Caki2 (cell line): ENCODE measurements around the gene MEDAG. TPM values are rescaled to one million over a fixed set of nuclear protein-coding genes. Genes with fewer than 3 reads are reported as not detected.

ENCODE experiments used
- DNase-seq: peaks from one replicate; pipeline ENCODE4 v3.0.0-alpha.2; 2015; ENCODE audit warnings: low read depth
- in situ Hi-C: cut with HindIII; loops from 2 replicates; pipeline ENCODE4 v1.10.0; 2016; ENCODE audit warnings: low sequenced_read_pairs, low pct_unique_long_range_greater_than_20kb, mixed read lengths
- total RNA-seq: library from RNA; depleted of rRNA; stranded (reverse); fragments of >200 nt; shearing (Covaris generic); gene quantifications from 2 replicates; pipeline ENCODE4 v1.2.3, GENCODE V29; 2014; ENCODE audit warnings: low replicate concordance; rRNA removed

MEDAG gene
- total RNA-seq: not detected in 2 replicates

GRCh38 chr13:30905932-30906383 is at the start of gene MEDAG:
Gene MEDAG (plus strand): TSS chr13:30906271. CDS start chr13:30906516, 245 bp downstream.
- in situ Hi-C loops: no loop called here

GRCh38 chr13:30857018-30857417 is 49.1 kb upstream of the MEDAG start:
- no peak for DNase-seq
- in situ Hi-C loops: no loop called here

More at GRCh38 chr13:30905932-30906383, at the start of gene MEDAG:
- DNase-seq: no peak

DNA sequence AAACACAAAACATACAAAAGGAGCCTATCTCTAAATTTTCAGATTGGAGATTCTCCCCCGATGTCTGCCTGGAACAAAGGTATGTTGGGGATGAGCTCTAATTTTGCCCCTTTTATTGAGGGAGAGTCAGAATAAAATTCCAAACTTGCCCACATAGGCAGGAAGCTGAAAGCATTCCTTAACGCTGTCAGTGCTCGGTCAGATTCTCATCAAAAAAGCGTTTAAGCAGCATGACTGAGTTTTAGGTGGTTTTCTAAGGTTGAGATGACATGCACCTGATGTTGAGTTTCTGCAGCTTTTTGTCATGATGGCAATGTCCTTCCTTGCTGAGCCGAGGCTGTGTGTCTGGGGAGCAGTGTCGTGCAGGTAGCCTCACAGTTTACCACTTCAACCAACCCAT is 48.4 kb upstream of the MEDAG start:
- DNase-seq: no peak
- in situ Hi-C loops: no loop called here

DNA sequence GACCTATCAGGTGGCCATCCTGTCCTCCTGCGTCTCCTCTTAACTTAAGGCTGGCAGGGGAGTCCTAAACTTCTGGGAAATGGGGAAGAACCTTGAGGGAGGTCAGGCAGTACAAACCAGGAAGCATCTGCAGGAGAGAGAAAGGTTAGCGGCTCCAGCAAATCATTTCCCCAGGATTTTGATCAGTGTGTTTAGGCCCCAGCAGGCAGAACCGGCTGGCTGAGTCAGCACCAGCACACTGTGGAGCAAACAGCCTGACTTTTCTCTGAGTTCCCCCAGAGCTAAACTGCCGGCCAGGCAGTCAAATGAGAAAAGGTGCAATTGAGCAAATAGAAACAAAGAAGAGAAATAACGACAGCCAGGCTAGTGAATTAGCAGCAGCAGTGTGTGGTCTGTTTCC is 46.7 kb upstream of the MEDAG start:
- DNase-seq: no peak

GRCh38 chr13:30861163-30861562 is 44.9 kb upstream of the MEDAG start:
- in situ Hi-C loops: no loop called here
- DNase-seq: no peak

More for the DNA sequence above, 46.7 kb upstream of the MEDAG start:
- in situ Hi-C loops: no loop called here

DNA sequence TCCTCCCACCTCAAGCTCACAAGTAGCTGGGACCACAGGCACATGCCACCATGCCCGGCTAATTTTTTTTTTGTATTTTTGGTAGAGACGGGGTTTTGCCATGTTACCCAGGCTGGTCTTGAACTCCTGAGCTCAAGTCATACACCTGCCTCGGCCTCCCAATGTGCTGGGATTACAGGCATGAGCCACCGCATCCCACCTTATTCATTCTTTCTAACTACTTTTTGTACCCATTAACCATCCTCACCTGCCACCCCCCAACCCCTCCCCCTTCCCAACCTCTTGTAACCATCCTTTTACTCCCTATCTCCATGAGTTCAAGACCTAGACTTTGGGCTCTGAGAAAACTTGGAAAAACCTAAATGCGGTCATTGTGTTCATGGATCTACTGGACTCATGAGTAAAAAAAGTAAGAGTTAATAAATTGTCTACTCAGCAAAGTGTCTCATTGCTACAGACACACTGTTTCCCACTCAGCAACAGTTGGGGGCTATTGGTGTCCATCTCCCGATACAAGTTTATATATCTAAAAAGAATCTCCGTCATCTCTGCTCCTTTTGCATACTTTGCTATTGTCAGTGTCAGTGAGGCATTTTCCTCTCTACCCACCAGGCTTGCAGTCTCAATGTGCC is 44.1 kb upstream of the MEDAG start:
- DNase-seq: no peak
- in situ Hi-C loops: no loop called here

GRCh38 chr13:30862707-30863106 is 43.4 kb upstream of the MEDAG start:
- in situ Hi-C loops: no loop called here
- DNase-seq: no peak

DNA sequence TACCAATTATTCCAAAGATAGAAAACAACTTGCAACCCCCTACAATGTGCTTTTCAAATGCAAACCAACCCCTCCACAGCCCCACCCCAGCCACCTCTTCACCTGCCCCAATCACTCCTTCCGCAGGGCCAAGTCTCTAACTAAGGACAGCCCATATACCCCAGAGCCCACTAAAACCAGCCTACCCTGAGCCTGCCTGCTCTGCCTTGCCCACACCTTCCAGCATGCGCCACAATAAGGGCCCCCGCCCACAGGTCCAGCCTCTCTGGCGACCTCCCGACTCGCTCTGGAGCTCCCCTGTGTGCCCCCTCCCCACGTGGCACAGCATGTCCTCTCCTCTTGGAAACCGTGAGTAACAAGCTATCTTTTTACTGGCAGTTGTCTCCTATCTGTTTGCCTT is 42.8 kb upstream of the MEDAG start:
- in situ Hi-C loops: no loop called here
- no peak for DNase-seq

DNA sequence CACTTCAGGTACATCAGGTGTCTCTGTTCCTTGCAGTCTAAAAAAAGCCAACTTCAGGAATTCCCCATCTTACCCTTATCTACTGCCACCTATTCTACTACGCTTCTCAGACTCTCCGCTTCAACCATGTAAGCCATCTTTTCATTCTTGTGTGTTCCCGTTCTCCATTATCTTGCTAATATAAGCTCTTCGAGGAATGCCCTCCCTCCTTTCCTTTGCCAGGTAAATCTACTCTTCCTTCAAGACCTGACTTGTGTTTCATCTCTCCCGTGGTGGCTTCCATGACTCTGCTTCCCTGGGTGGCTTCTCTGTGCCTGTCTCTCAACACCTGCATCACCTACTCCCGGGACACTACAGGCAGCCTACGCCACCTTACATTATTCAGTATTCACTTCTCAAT is 42.3 kb upstream of the MEDAG start:
- in situ Hi-C loops: no loop called here
- DNase-seq: no peak

DNA sequence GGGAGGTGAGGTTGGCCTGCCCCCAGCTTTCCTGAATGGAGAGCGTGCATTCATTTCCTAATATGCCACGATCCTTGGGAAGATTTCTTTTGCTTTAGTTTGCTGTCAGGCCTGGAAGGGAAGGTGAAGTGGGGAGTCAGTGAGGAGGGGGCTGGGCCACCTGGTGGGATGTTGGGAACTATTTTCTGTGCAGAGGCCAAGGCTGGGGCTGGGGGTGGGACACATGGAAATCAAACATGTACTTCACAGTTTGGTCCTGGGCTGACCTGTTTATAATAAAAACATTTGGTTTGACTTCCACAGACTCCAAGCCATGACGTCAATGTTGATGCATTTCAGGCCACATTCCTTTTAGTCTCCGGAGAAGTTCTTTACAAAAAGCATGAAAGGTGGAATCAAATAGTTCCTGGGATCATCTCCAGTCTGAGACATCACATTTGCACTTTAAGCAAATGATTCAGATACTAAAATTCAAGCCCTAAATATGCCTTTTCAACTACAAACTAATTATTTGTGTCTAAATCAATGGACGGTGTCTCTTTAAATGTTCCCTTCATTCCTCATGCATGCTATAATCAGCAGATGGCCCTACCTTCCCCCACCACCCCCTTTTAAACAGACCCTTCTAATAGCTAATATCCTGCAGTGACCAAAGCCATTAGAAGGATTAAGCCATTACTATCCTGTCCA is 41.5 kb upstream of the MEDAG start:
- peak; percentile 45 for DNase-seq
- in situ Hi-C loops: no loop called here

- in situ Hi-C loops: no loop called here
- peak; percentile 76 for DNase-seq
These were observed 40.7 kb upstream of the MEDAG start for GRCh38 chr13:30865123-30866049.

DNA sequence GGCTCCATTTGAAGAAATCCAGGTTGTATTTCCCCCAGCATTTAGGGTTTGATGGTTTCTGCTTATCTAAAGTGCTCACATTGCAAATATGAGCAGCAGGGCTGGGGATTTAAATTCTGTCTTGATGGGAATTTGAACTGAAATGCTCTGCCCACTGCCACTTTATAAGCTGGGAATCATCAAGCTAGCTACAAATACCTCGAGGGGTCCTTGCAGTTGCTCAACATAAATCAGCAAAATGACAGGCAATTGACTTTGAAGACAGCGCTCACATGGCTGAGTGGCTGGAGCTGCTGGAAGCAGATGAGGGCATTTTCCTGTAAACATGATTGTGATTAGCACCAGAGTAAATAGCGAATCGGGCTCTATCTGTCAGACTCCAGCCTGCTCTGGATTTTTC is 39.4 kb upstream of the MEDAG start:
- in situ Hi-C loops: no loop called here
- no peak for DNase-seq

- in situ Hi-C loops: no loop called here
- DNase-seq: no peak
These were observed 38.9 kb upstream of the MEDAG start for GRCh38 chr13:30867089-30867669.

DNA sequence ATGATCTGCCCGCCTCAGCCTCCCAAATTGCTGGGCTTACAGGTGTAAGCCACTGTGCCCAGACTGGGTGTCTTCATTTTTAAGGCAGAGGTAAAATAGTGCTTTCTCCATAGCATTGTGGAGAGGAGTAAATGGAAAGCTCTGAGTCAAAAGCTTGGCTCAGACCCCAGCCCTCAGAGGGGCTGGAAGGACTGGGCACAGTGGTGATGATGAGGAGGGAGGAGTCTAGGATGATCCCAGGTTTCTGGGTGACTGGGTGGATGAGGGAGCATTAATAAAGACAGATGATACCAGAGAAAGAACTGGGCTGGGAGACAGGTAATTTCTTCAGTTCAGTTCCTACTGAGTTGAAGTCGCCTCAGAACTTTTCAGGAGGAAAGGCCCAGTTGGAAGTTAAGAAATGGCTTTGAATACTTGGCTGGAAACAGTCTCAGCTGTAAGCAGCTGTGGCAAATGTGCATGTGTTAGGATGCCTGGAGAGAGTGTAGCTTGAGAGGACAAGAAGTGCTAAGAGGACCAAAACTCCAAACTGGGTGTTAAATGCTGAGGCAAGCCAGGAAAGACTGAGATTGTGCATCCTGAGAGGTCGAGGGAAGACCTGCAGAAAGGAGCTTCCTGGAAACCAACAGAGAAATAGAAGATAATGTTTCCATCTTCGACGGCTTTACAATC is 37.1 kb upstream of the MEDAG start:
- in situ Hi-C loops: no loop called here
- no peak for DNase-seq

DNA sequence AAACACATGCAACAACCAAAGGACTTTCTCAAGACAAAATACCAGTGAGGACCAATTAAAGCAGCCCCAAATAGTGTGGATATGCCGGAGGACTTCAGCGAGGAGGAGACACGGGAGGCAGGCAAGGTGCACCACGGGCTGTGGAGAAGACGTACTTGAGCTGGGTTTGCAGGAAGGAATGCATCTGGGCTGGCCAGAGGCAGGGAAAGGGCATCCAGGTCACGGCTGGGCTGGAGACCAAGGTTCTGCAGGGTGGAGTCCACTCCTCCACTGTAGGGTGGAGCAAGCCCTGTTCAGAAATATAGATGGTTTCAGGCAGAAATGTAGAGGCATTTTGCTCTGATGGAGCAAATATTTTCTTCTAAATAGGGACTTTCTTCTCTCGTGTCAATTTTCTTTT is 36.6 kb upstream of the MEDAG start:
- in situ Hi-C loops: no loop called here

DNA sequence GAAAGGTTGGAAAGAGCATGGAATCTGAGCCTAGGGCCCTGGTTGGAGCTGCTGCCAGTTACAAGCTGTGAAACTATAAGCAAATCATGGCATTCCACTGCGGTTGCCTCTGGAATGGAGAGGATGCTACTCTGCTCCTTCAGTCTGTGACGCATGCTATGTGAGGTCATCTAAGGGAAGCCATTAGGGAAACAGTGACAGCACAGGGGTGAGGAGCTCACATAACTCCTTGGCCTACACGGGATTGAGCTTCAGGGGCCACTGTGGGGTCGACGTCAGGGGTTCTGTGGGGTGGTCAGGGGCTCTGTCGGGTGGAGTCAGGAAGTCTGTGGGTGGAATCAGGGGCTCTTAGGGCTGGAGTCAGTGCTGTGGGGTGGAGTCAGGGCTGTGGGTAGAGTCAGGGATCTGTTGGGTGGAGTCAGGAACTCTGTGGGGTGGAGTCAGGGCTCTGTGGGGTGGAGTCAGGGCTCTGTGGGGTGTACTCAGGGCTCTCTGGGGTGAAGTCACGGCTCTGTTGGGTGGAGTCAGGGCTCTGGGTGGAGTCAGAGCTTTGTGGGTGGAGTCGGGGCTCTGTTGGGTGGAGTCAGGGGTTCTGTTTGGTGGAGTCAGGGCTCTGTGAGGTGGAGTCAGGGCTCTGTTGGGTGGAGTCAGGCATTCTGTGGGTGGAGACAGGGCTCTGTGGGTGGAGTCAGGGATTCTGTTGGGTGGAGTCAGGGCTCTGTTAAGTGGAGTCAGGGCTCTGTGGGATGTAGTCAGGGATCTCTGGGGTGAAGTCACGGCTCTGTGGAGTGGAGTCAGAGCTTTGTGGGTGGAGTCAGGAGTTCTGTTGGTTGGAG is 35.8 kb upstream of the MEDAG start:
- peak; percentile 98 for DNase-seq
- in situ Hi-C loops: no loop called here

More for the DNA sequence above, 36.6 kb upstream of the MEDAG start:
- no peak for DNase-seq

GRCh38 chr13:30870916-30871587 is 35.0 kb upstream of the MEDAG start:
- no peak for DNase-seq
- in situ Hi-C loops: no loop called here
